ENCODE measurements around the gene SLC16A2.

The SLC16A2 gene

GRCh38 chrX:74523870-74524735 lies 102.8 kb downstream of the SLC16A2 start:
- no peak overlapping the region for H3K27ac ChIP-seq
- H3K27me3 ChIP-seq (ENCODE audit: insufficient read depth, low read depth, severe bottlenecking): peaks cover 2% of the 10 kb centered on the region
- no peaks in the 10 kb centered on the region for H3K9me3 ChIP-seq (ENCODE audit: severe bottlenecking)
- TF ChIP-seq CTCF (IDR thresholded peaks at IDR 0.05; ENCODE audit: low read depth, low read length): no peak
- no peaks in the 10 kb centered on the region for H3K36me3 ChIP-seq
- DNase-seq: no peak
- no peak overlapping the region for H3K4me3 ChIP-seq (ENCODE audit: low read depth, low read length)

GRCh38 chrX:74525116-74525515 lies 103.8 kb downstream of the SLC16A2 start:
- H3K27me3 ChIP-seq (ENCODE audit: insufficient read depth, low read depth, severe bottlenecking): no peaks in the 10 kb centered on the region
- H3K9me3 ChIP-seq (ENCODE audit: severe bottlenecking): no peaks in the 10 kb centered on the region
- H3K36me3 ChIP-seq: no peaks in the 10 kb centered on the region
- no peak for TF ChIP-seq CTCF (IDR thresholded peaks at IDR 0.05; ENCODE audit: low read depth, low read length)
- no peak for DNase-seq
- H3K27ac ChIP-seq: no peak overlapping the region
- no peak overlapping the region for H3K4me3 ChIP-seq (ENCODE audit: low read depth, low read length)

- Histone ChIP-seq H3K27me3 (ENCODE audit: insufficient read depth, low read depth, severe bottlenecking) (no peaks in the 10 kb centered on the region), H3K9me3 (ENCODE audit: severe bottlenecking) (no peaks in the 10 kb centered on the region), H3K36me3 (no peaks in the 10 kb centered on the region), H3K27ac (no peak overlapping the region), H3K4me3 (ENCODE audit: low read depth, low read length) (no peak overlapping the region)
- TF ChIP-seq CTCF (IDR thresholded peaks at IDR 0.05; ENCODE audit: low read depth, low read length): no peak
- DNase-seq: no peak
Observed at GRCh38 chrX:74526764-74527163, 105.5 kb downstream of the SLC16A2 start.

GRCh38 chrX:74527350-74527749 lies 106.1 kb downstream of the SLC16A2 start:
- no peaks in the 10 kb centered on the region for H3K36me3 ChIP-seq
- no peaks in the 10 kb centered on the region for H3K9me3 ChIP-seq (ENCODE audit: severe bottlenecking)
- no peak overlapping the region for H3K4me3 ChIP-seq (ENCODE audit: low read depth, low read length)
- TF ChIP-seq CTCF (IDR thresholded peaks at IDR 0.05; ENCODE audit: low read depth, low read length): no peak
- no peak overlapping the region for H3K27ac ChIP-seq
- no peak for DNase-seq
- no peaks in the 10 kb centered on the region for H3K27me3 ChIP-seq (ENCODE audit: insufficient read depth, low read depth, severe bottlenecking)

- no peak for DNase-seq
- no peak for TF ChIP-seq CTCF (IDR thresholded peaks at IDR 0.05; ENCODE audit: low read depth, low read length)
- no peak overlapping the region for H3K27ac ChIP-seq
- no peaks in the 10 kb centered on the region for H3K9me3 ChIP-seq (ENCODE audit: severe bottlenecking)
- no peaks in the 10 kb centered on the region for H3K36me3 ChIP-seq
- no peak overlapping the region for H3K4me3 ChIP-seq (ENCODE audit: low read depth, low read length)
- peaks cover 2% of the 10 kb centered on the region for H3K27me3 ChIP-seq (ENCODE audit: insufficient read depth, low read depth, severe bottlenecking)
Observed at GRCh38 chrX:74529311-74529710, 108.0 kb downstream of the SLC16A2 start.

- H3K36me3 ChIP-seq: no peaks in the 10 kb centered on the region
- DNase-seq: no peak
- H3K4me3 ChIP-seq (ENCODE audit: low read depth, low read length): no peak overlapping the region
- TF ChIP-seq CTCF (IDR thresholded peaks at IDR 0.05; ENCODE audit: low read depth, low read length): no peak
- H3K9me3 ChIP-seq (ENCODE audit: severe bottlenecking): no peaks in the 10 kb centered on the region
- no peak overlapping the region for H3K27ac ChIP-seq
- peaks cover 6% of the 10 kb centered on the region for H3K27me3 ChIP-seq (ENCODE audit: insufficient read depth, low read depth, severe bottlenecking)
Observed at GRCh38 chrX:74531081-74531480, 109.8 kb downstream of the SLC16A2 start.

Measured in WERI-Rb-1 (cell line).